Measurements from ENCODE around the gene ETV6. TPM values are rescaled to one million over a fixed set of nuclear protein-coding genes. Genes with fewer than 3 reads are reported as not detected.

Gene ETV6
- total and polyA plus RNA-seq, 2 of the 8 experiments (the other 6 are each of a cell fraction or from before 2014, with no cell fraction given): 5.5 to 23.9 TPM

GRCh38 chr12:11897923-11898322 lies 248.4 kb downstream of the ETV6 start:
- Histone ChIP-seq H2BK120ac (replicated peaks; ENCODE audit: low read depth, low read length) (no peak overlapping the region), H3K4ac (replicated peaks; ENCODE audit: insufficient read length, low read depth, low read length) (no peak overlapping the region), H2BK12ac (ENCODE audit: low read depth, low read length) (no peak overlapping the region), H3K27me3 (replicated peaks in 1 of 4; ENCODE audit: control insufficient read depth in 3 of 4, extremely low read depth in 1 of 4, insufficient read depth in 3 of 4, low read length in 3 of 4) (no peaks in the 10 kb centered on the region), H3K14ac (ENCODE audit: insufficient read length) (no peak overlapping the region), H2AFZ (ENCODE audit: low read length) (no peak overlapping the region), H3K18ac (ENCODE audit: extremely low read depth, low read length) (no peak overlapping the region), H4K8ac (ENCODE audit: extremely low read depth, insufficient read depth, low read length) (no peak overlapping the region), H3K4me3 (ENCODE audit: extremely low read depth in 1 of 4, insufficient read depth in 2 of 4, low read depth in 3 of 4, low read length in 4 of 4) (no peak overlapping the region), H2BK20ac (ENCODE audit: low read length) (no peak overlapping the region), H4K91ac (replicated peaks; ENCODE audit: insufficient read length, low read length) (no peak overlapping the region), H2BK15ac (ENCODE audit: low read length) (no peak overlapping the region), H2BK5ac (ENCODE audit: low read depth, low read length) (no peak overlapping the region), H3K27ac (ENCODE audit: low read depth, low read length) (no peak overlapping the region), H3K4me2 (ENCODE audit: insufficient read depth in 1 of 2, low read depth in 2 of 2, low read length in 2 of 2) (no peak overlapping the region), H3K36me3 (ENCODE audit: control insufficient read depth in 2 of 4, insufficient read depth in 4 of 4, low read length in 3 of 4) (no peaks in the 10 kb centered on the region), H3K79me1 (ENCODE audit: low read depth, low read length) (no peaks in the 10 kb centered on the region), H3K9me3 (ENCODE audit: insufficient read depth in 2 of 2, low read depth in 1 of 2, low read length in 1 of 2) (no peaks in the 10 kb centered on the region), H3K56ac (replicated peaks; ENCODE audit: insufficient read length, low read depth, low read length) (no peak overlapping the region), H3K79me2 (ENCODE audit: control insufficient read depth in 1 of 2, insufficient read depth in 2 of 2, low read length in 2 of 2) (no peaks in the 10 kb centered on the region), H3K23me2 (ENCODE audit: low read depth, low read length) (no peaks in the 10 kb centered on the region), H3K4me1 (replicated peaks in 1 of 4; ENCODE audit: control insufficient read depth in 3 of 4, insufficient read depth in 4 of 4, low read length in 3 of 4) (peaks cover 0 to 3% (median 0%) of the 10 kb centered on the region in 4 experiments; a peak in 2 of 7 replicates), H3K9ac (replicated peaks in 1 of 4; ENCODE audit: extremely low read depth in 1 of 4, low read depth in 3 of 4, low read length in 3 of 4) (no peak overlapping the region), H4K20me1 (replicated peaks in 1 of 2; ENCODE audit: control insufficient read depth in 1 of 2, insufficient read depth in 2 of 2, low read length in 2 of 2) (no peaks in the 10 kb centered on the region), H2AK5ac (ENCODE audit: low read depth, low read length) (no peak overlapping the region), H4K5ac (ENCODE audit: insufficient read length, low read depth, low read length) (no peak overlapping the region), H3K23ac (ENCODE audit: insufficient read length) (no peak overlapping the region)
- ChIA-PET POLR2A (ENCODE audit: partially characterized antibody) (no interaction called here), CTCF (ENCODE audit: partially characterized antibody) (interaction anchor here (1.1 kb wide), 1 partner anchor 169 kb away, joined by 4 read pairs; no protein-coding TSS in a partner anchor)
- FAIRE-seq (no peak), DNase-seq (ENCODE audit: low read depth in 1 of 2, low spot score in 2 of 2) (no peak)
- TF ChIP-seq RFX5 (IDR thresholded peaks at IDR 0.05; ENCODE audit: borderline replicate concordance, low read depth, low read length) (no peak), CBX5 (IDR thresholded peaks at IDR 0.05; ENCODE audit: low read depth, low read length) (no peak), SAP30 (IDR thresholded peaks at IDR 0.05; ENCODE audit: insufficient read depth, insufficient replicate concordance, low read length) (no peak), HDAC6 (IDR thresholded peaks at IDR 0.05; ENCODE audit: low read depth, low read length) (no peak)
- 89% methylated on average over 2 of the region's 2 CpGs; no CpG with 5 or more reads in 1 of the 2 experiments for WGBS, 2 experiments (ENCODE audit: extremely low coverage in 1 of 2, insufficient coverage in 1 of 2, insufficient read length in 1 of 2, insufficient replicate concordance in 2 of 2, low coverage in 1 of 2, low lambda C conversion rate in 2 of 2, missing lambda C conversion rate in 1 of 2)

All from H1 (cell line).